ENCODE measurements around the gene RBBP7.

Gene RBBP7

DNA sequence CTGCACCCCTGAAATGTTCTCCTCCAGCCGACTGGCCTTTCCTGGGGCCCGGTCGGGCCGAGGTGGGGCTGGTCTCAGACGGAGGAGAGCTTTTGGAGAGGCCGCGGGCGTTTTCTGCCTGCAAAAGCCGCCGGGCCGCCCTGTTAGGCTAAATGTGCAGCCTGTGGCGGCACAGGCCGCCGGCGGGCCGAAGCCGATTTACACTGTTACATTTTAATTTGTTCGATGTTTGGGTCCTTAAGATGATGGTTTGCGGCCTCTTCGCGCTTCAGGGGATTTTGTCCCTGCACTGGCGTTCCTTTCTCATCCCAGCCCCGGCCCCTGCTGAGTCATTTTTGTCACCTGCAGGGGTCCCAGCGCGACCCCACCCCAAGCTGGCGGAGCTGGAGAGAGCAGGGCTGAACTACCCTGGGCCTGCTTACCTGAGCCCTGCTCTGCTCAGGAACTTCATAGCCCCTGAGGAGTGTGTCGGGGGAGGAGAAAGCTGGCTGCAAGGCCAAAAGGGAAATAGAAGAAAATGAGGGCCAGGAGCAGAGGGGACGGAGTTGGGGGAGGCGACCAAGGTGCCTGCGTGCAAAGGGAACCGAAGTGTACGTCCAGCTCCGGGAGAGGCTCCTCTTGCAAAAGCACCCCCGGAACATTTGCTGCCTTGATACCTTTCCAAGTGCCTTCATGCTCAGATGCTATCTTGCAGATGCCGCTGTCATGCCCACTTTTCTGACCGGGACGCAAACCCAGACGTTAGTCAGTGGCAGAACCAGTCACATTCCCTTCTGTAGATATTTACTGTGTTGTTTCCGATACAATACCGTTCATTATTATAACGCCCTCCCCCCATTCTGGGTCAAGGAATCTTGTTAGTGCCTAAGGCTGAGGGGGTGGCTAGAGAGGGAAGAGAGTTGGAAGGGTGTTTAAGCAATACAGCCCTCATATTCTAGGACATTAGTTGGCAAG is 977 bp upstream of the RBBP7 start:
- ChIA-PET POLR2A (interaction anchor here (0.8 to 1.0 kb wide), 2 partner anchors 10 to 12 kb away, joined by 3 to 5 read pairs; no protein-coding TSS in a partner anchor), CTCF (interaction anchor here (0.9 to 4.6 kb wide), 2 partner anchors 9 to 12 kb away, joined by 3 to 41 read pairs; no protein-coding TSS in a partner anchor)
- peak; percentile 16 for DNase-seq (ENCODE audit: extremely low spot score)
- TF ChIP-seq SUZ12 (IDR thresholded peaks at IDR 0.05) (no peak), L3MBTL2 (conservative IDR thresholded peaks at IDR 0.05) (peak; percentile 67)

DNA sequence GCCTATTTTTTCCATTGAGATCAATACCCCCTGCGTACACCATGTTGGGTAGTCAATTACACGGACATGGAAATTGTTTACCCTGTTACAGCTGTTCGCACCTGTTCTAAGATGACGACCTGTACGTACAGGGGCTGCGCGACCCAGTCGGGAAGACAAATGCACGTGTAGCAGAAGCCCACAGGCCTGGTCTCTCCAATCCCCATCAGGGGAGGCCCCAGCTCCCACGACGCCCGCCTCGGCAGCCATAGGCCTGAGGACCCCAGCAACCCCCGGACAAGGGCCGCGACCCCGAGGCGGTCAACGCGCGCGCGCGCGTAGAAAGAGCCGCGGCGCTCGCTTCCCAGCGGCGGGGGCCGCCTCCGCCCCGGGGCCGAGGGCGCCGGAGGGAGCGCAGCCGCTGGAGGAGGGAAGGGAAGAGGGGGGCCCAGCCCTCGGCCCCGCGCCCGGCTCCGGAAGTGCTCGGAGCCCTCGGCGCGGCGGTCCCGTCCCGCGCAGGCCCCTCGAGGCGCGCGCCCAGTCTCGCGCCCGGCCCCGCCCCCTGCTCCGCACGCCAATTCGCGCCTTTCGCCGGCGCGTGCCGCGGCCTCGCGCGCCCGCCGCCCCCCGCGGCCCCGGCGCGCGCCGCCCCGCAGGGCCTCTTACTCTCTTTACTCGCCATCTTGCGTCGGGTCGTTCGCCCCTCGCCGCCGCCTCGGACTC is 618 bp downstream of the RBBP7 start:
- TF ChIP-seq, protein P1, sequence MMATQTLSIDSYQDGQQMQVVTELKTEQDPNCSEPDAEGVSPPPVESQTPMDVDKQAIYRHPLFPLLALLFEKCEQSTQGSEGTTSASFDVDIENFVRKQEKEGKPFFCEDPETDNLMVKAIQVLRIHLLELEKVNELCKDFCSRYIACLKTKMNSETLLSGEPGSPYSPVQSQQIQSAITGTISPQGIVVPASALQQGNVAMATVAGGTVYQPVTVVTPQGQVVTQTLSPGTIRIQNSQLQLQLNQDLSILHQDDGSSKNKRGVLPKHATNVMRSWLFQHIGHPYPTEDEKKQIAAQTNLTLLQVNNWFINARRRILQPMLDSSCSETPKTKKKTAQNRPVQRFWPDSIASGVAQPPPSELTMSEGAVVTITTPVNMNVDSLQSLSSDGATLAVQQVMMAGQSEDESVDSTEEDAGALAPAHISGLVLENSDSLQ (IDR thresholded peaks at IDR 0.05) = no peak
- TF ChIP-seq SP1 (IDR thresholded peaks at IDR 0.05) (no peak), ARNT (IDR thresholded peaks at IDR 0.05) (peak; percentile 83), SUZ12 (IDR thresholded peaks at IDR 0.05) (no peak), BHLHE40 (IDR thresholded peaks at IDR 0.05; ENCODE audit: borderline replicate concordance) (no peak), CTBP1 (IDR thresholded peaks at IDR 0.05; ENCODE audit: borderline replicate concordance) (no peak), LEF1 (IDR thresholded peaks at IDR 0.05; ENCODE audit: borderline replicate concordance) (no peak; the same call in 1 of the 2 replicates), ELF4 (IDR thresholded peaks at IDR 0.05) (no peak), L3MBTL2 (conservative IDR thresholded peaks at IDR 0.05) (peak; percentile 66), FOXK2 (IDR thresholded peaks at IDR 0.05) (no peak), TARDBP (IDR thresholded peaks at IDR 0.05) (no peak), NFRKB (IDR thresholded peaks at IDR 0.05) (no peak), HDGF (IDR thresholded peaks at IDR 0.05; ENCODE audit: borderline replicate concordance) (no peak), FOXA1 (IDR thresholded peaks at IDR 0.05) (no peak), FOXM1 (IDR thresholded peaks at IDR 0.05; ENCODE audit: borderline replicate concordance) (0 out of 2 replicates have a peak, but pooled peaks have one; percentile 2), ZNF384 (IDR thresholded peaks at IDR 0.05) (no peak)
- CTCF ChIA-PET = no interaction called here
- POLR2A ChIA-PET = interaction anchor here (0.6 to 1.7 kb wide), 4 partner anchors 10 to 128 kb away, joined by 3 to 11 read pairs (median 3); no protein-coding TSS in a partner anchor
- DNase-seq (ENCODE audit: extremely low spot score) = peak; percentile 71

DNA sequence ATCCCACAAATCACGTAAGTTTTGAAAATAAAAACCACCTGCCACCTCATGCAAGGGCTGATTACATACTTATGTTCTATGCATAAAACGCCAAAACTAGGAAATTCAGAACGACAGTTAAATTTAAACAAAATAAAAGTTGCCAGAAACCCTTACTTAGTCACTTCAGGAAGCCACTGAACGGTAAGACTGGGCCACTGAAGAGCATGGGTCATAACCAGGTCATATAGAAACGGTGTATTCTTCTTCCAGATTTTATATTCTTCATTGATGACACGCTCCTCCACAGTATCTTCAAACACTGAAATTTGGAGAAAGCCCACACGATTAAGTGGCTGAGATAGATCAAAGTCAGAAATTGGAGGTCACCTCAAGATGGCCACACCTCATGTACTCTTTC is 1.2 kb downstream of the RBBP7 start:
- no peak for TF ChIP-seq SP1 (IDR thresholded peaks at IDR 0.05)
- ChIA-PET POLR2A (interaction anchor here (1.0 to 1.7 kb wide), 2 partner anchors 12 to 14 kb away, joined by 3 to 11 read pairs; no protein-coding TSS in a partner anchor), CTCF (no interaction called here)
- DNase-seq (ENCODE audit: extremely low spot score) = no peak

DNA sequence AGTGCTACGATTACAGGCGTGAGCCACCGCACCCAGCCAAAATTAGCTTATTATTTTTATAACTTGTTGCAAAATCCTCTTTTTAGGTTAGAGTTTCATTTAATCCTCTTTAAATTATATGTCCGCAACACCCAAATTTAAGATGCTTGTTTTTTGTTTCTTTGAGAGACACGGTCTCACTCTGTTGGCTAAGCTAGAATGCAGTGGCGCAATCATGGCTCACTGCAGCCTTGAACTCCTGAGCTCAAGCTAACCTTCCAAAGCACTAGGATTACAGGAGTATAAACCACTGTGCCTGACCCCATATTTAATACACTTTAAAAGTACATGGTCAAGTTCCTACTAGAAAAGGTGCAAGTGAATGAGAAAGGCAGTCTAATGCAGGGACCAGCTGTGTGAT is 2.2 kb downstream of the RBBP7 start:
- TF ChIP-seq NFRKB (IDR thresholded peaks at IDR 0.05) (no peak), TARDBP (IDR thresholded peaks at IDR 0.05) (no peak), FOXM1 (IDR thresholded peaks at IDR 0.05; ENCODE audit: borderline replicate concordance) (no peak), ARNT (IDR thresholded peaks at IDR 0.05) (no peak), CTBP1 (IDR thresholded peaks at IDR 0.05; ENCODE audit: borderline replicate concordance) (no peak), SP1 (IDR thresholded peaks at IDR 0.05) (no peak), FOXA1 (IDR thresholded peaks at IDR 0.05) (no peak), L3MBTL2 (conservative IDR thresholded peaks at IDR 0.05) (no peak), SUZ12 (IDR thresholded peaks at IDR 0.05) (no peak), FOXK2 (IDR thresholded peaks at IDR 0.05) (no peak), ELF4 (IDR thresholded peaks at IDR 0.05) (no peak), HDGF (IDR thresholded peaks at IDR 0.05; ENCODE audit: borderline replicate concordance) (no peak), ZNF384 (IDR thresholded peaks at IDR 0.05) (no peak), BHLHE40 (IDR thresholded peaks at IDR 0.05; ENCODE audit: borderline replicate concordance) (no peak), LEF1 (IDR thresholded peaks at IDR 0.05; ENCODE audit: borderline replicate concordance) (no peak)
- TF ChIP-seq, protein P1 (IDR thresholded peaks at IDR 0.05) = no peak
- ChIA-PET CTCF (interaction anchor here (0.9 kb wide), 1 partner anchor 15 kb away, joined by 3 read pairs; no protein-coding TSS in a partner anchor), POLR2A (interaction anchor here (1.5 kb wide), 1 partner anchor 15 kb away, joined by 5 read pairs; no protein-coding TSS in a partner anchor)
- DNase-seq (ENCODE audit: extremely low spot score) = no peak

DNA sequence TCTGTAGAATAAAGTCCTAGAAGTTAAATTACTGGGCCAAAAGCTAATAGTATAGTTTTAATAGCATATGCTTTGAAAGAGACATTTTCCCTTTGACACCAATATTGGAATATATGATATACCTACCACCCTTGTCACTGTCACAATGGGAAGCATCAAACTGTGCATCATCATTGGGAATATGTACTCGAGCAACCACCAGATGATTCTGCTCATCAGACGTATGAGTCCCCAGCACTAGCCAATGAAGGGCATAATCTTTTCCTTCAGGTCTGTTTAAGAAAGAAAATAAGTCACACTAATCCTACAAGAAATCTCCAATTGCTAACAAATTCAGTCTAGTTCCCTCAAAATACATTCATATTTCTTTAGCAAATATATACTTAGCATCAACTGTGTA is 7.3 kb downstream of the RBBP7 start:
- POLR2A ChIA-PET = no interaction called here
- DNase-seq (ENCODE audit: extremely low spot score) = no peak
- TF ChIP-seq SUZ12 (IDR thresholded peaks at IDR 0.05) (no peak), TARDBP (IDR thresholded peaks at IDR 0.05) (no peak), FOXA1 (IDR thresholded peaks at IDR 0.05) (no peak), FOXM1 (IDR thresholded peaks at IDR 0.05; ENCODE audit: borderline replicate concordance) (no peak), LEF1 (IDR thresholded peaks at IDR 0.05; ENCODE audit: borderline replicate concordance) (no peak), CTBP1 (IDR thresholded peaks at IDR 0.05; ENCODE audit: borderline replicate concordance) (no peak), L3MBTL2 (conservative IDR thresholded peaks at IDR 0.05) (no peak), SP1 (IDR thresholded peaks at IDR 0.05) (no peak), NFRKB (IDR thresholded peaks at IDR 0.05) (no peak), HDGF (IDR thresholded peaks at IDR 0.05; ENCODE audit: borderline replicate concordance) (no peak), BHLHE40 (IDR thresholded peaks at IDR 0.05; ENCODE audit: borderline replicate concordance) (no peak), ELF4 (IDR thresholded peaks at IDR 0.05) (no peak), ARNT (IDR thresholded peaks at IDR 0.05) (no peak), ZNF384 (IDR thresholded peaks at IDR 0.05) (no peak), FOXK2 (IDR thresholded peaks at IDR 0.05) (no peak)
- TF ChIP-seq, protein P1 (IDR thresholded peaks at IDR 0.05) = no peak
- CTCF ChIA-PET = no interaction called here
